PFSK-1 (cell line): ENCODE data around the gene GP2.

ENCODE experiments used
- FOXP2 ChIP-seq: optimal IDR thresholded peaks from 2 replicates; pipeline ENCODE3; 2011; ENCODE audit warnings: borderline replicate concordance, control low read depth, inconsistent platforms; ENCODE audit not compliant: insufficient read depth; ENCODE audit errors: extremely low read length, extremely low read depth
- POLR2AphosphoS5 ChIP-seq: IDR thresholded peaks from 2 replicates; pipeline ENCODE4 v1.6.1; 2012; ENCODE audit warnings: low read depth, mild to moderate bottlenecking, control low read depth, low read length, moderate library complexity
- REST ChIP-seq, 2 experiments: IDR thresholded peaks; 2 replicates each; pipeline versions ENCODE4 v1.6.1 to v1.8.0; 2011 to 2012; ENCODE audit warnings: low read depth in 2 of 2, low read length in 2 of 2, control low read depth in 1 of 2, inconsistent platforms in 1 of 2, mild to moderate bottlenecking in 1 of 2, moderate library complexity in 1 of 2; ENCODE audit not compliant: insufficient read depth in 1 of 2
- SIN3A ChIP-seq: IDR thresholded peaks from 2 replicates; pipeline ENCODE4 v1.6.1; 2012; ENCODE audit warnings: mild to moderate bottlenecking, low read length, moderate library complexity, borderline replicate concordance; ENCODE audit not compliant: insufficient read depth
- TAF1 ChIP-seq: IDR thresholded peaks from 2 replicates; pipeline ENCODE4 v1.6.1; 2012; ENCODE audit warnings: low read length, control low read depth, borderline replicate concordance; ENCODE audit not compliant: insufficient read depth

Gene GP2

GRCh38 chr16:20329392-20330138, 2.3 kb upstream of the GP2 start:
- TF ChIP-seq REST (IDR thresholded peaks at IDR 0.05; ENCODE audit: insufficient read depth in 1 of 2, low read depth in 2 of 2, low read length in 2 of 2) (no peak), FOXP2 (no peak), TAF1 (no peak)

- no peak for TF ChIP-seq SIN3A
- TF ChIP-seq FOXP2, result no peak
- TF ChIP-seq POLR2AphosphoS5, result no peak
- no peak for TF ChIP-seq REST (IDR thresholded peaks at IDR 0.05; ENCODE audit: insufficient read depth in 1 of 2, low read depth in 2 of 2, low read length in 2 of 2)
- TF ChIP-seq TAF1, result no peak
Observed at GRCh38 chr16:20326321-20326720, 992 bp downstream of the GP2 start.

GRCh38 chr16:20325005-20325404, 2.3 kb downstream of the GP2 start:
- TF ChIP-seq REST (IDR thresholded peaks at IDR 0.05; ENCODE audit: insufficient read depth in 1 of 2, low read depth in 2 of 2, low read length in 2 of 2) (no peak), FOXP2 (no peak), SIN3A (no peak), TAF1 (no peak), POLR2AphosphoS5 (no peak)

GRCh38 chr16:20323591-20324117, 3.7 kb downstream of the GP2 start:
- no peak for TF ChIP-seq POLR2AphosphoS5
- TF ChIP-seq TAF1, result no peak
- TF ChIP-seq SIN3A, result no peak
- TF ChIP-seq FOXP2, result no peak
- no peak for TF ChIP-seq REST (IDR thresholded peaks at IDR 0.05; ENCODE audit: insufficient read depth in 1 of 2, low read depth in 2 of 2, low read length in 2 of 2)
